ENCODE results near the gene CACNA1C.
"Not testable (repeated sequence)": the region's sequence is repeated elsewhere in the genome, so short reads cannot be mapped to it uniquely, and the experiment has no call there.

Gene CACNA1C

GRCh38 chr12:2490831-2491230, 438.0 kb downstream of the CACNA1C start:
- no peak overlapping the region for H3K9ac ChIP-seq (ENCODE audit: low read length)
- peak overlapping the region; percentile 38 for H3K27ac ChIP-seq (ENCODE audit: low read depth, low read length)
- H3K36me3 ChIP-seq (ENCODE audit: control insufficient read depth, insufficient read depth, low read length), result no peaks in the 10 kb centered on the region
- no peak overlapping the region for H3K4me3 ChIP-seq (ENCODE audit: low read length)
- no peaks in the 10 kb centered on the region for H3K27me3 ChIP-seq (ENCODE audit: control insufficient read depth, insufficient read depth, low read length)
- H3K4me1 ChIP-seq (ENCODE audit: control insufficient read depth, insufficient read depth, low read length), result peaks cover 23% of the 10 kb centered on the region

- Histone ChIP-seq H3K27ac (ENCODE audit: low read depth, low read length) (peak overlapping the region; percentile 38), H3K4me1 (ENCODE audit: control insufficient read depth, insufficient read depth, low read length) (peaks cover 21% of the 10 kb centered on the region)
- H3K9ac ChIP-seq (ENCODE audit: low read length); H3K4me3 ChIP-seq (ENCODE audit: low read length); H3K36me3 ChIP-seq (ENCODE audit: control insufficient read depth, insufficient read depth, low read length); H3K27me3 ChIP-seq (ENCODE audit: control insufficient read depth, insufficient read depth, low read length): not testable (repeated sequence)
These were observed 438.6 kb downstream of the CACNA1C start for GRCh38 chr12:2491349-2491748.

GRCh38 chr12:2492236-2492635, 439.4 kb downstream of the CACNA1C start:
- no peaks in the 10 kb centered on the region for H3K27me3 ChIP-seq (ENCODE audit: control insufficient read depth, insufficient read depth, low read length)
- no peak overlapping the region for H3K27ac ChIP-seq (ENCODE audit: low read depth, low read length)
- H3K4me1 ChIP-seq (ENCODE audit: control insufficient read depth, insufficient read depth, low read length), result peaks cover 12% of the 10 kb centered on the region
- no peaks in the 10 kb centered on the region for H3K36me3 ChIP-seq (ENCODE audit: control insufficient read depth, insufficient read depth, low read length)
- H3K9ac ChIP-seq (ENCODE audit: low read length), result no peak overlapping the region
- H3K4me3 ChIP-seq (ENCODE audit: low read length), result no peak overlapping the region

- peaks cover 11% of the 10 kb centered on the region for H3K4me1 ChIP-seq (ENCODE audit: control insufficient read depth, insufficient read depth, low read length)
- no peaks in the 10 kb centered on the region for H3K27me3 ChIP-seq (ENCODE audit: control insufficient read depth, insufficient read depth, low read length)
- no peaks in the 10 kb centered on the region for H3K36me3 ChIP-seq (ENCODE audit: control insufficient read depth, insufficient read depth, low read length)
- H3K9ac ChIP-seq (ENCODE audit: low read length), result no peak overlapping the region
- H3K27ac ChIP-seq (ENCODE audit: low read depth, low read length), result no peak overlapping the region
- H3K4me3 ChIP-seq (ENCODE audit: low read length), result no peak overlapping the region
These were observed 440.3 kb downstream of the CACNA1C start for GRCh38 chr12:2493086-2493485.

- Histone ChIP-seq H3K9ac (ENCODE audit: low read length) (no peak overlapping the region), H3K27me3 (ENCODE audit: control insufficient read depth, insufficient read depth, low read length) (no peaks in the 10 kb centered on the region), H3K4me1 (ENCODE audit: control insufficient read depth, insufficient read depth, low read length) (peaks cover 11% of the 10 kb centered on the region), H3K36me3 (ENCODE audit: control insufficient read depth, insufficient read depth, low read length) (no peaks in the 10 kb centered on the region), H3K4me3 (ENCODE audit: low read length) (no peak overlapping the region), H3K27ac (ENCODE audit: low read depth, low read length) (peak overlapping the region; percentile 54)
These were observed 441.9 kb downstream of the CACNA1C start for GRCh38 chr12:2494486-2495192.

- H3K9ac ChIP-seq (ENCODE audit: low read length), result no peak overlapping the region
- H3K27me3 ChIP-seq (ENCODE audit: control insufficient read depth, insufficient read depth, low read length), result no peaks in the 10 kb centered on the region
- no peaks in the 10 kb centered on the region for H3K36me3 ChIP-seq (ENCODE audit: control insufficient read depth, insufficient read depth, low read length)
- peaks cover 7% of the 10 kb centered on the region for H3K4me1 ChIP-seq (ENCODE audit: control insufficient read depth, insufficient read depth, low read length)
- peak overlapping the region; percentile 15 for H3K27ac ChIP-seq (ENCODE audit: low read depth, low read length)
- no peak overlapping the region for H3K4me3 ChIP-seq (ENCODE audit: low read length)
These were observed 442.8 kb downstream of the CACNA1C start for GRCh38 chr12:2495417-2496112.

- no peaks in the 10 kb centered on the region for H3K36me3 ChIP-seq (ENCODE audit: control insufficient read depth, insufficient read depth, low read length)
- H3K27ac ChIP-seq (ENCODE audit: low read depth, low read length), result no peak overlapping the region
- H3K4me3 ChIP-seq (ENCODE audit: low read length), result no peak overlapping the region
- H3K4me1 ChIP-seq (ENCODE audit: control insufficient read depth, insufficient read depth, low read length), result no peaks in the 10 kb centered on the region
- H3K27me3 ChIP-seq (ENCODE audit: control insufficient read depth, insufficient read depth, low read length), result no peaks in the 10 kb centered on the region
- no peak overlapping the region for H3K9ac ChIP-seq (ENCODE audit: low read length)
These were observed 446.2 kb downstream of the CACNA1C start for GRCh38 chr12:2498964-2499500.

- no peaks in the 10 kb centered on the region for H3K36me3 ChIP-seq (ENCODE audit: control insufficient read depth, insufficient read depth, low read length)
- no peaks in the 10 kb centered on the region for H3K27me3 ChIP-seq (ENCODE audit: control insufficient read depth, insufficient read depth, low read length)
- H3K27ac ChIP-seq (ENCODE audit: low read depth, low read length), result no peak overlapping the region
- no peaks in the 10 kb centered on the region for H3K4me1 ChIP-seq (ENCODE audit: control insufficient read depth, insufficient read depth, low read length)
- H3K9ac ChIP-seq (ENCODE audit: low read length), result no peak overlapping the region
- H3K4me3 ChIP-seq (ENCODE audit: low read length), result no peak overlapping the region
These were observed 448.8 kb downstream of the CACNA1C start for GRCh38 chr12:2501464-2502191.

- H3K4me1 ChIP-seq (ENCODE audit: control insufficient read depth, insufficient read depth, low read length), result no peaks in the 10 kb centered on the region
- H3K27ac ChIP-seq (ENCODE audit: low read depth, low read length), result no peak overlapping the region
- H3K4me3 ChIP-seq (ENCODE audit: low read length), result no peak overlapping the region
- no peak overlapping the region for H3K9ac ChIP-seq (ENCODE audit: low read length)
- H3K27me3 ChIP-seq (ENCODE audit: control insufficient read depth, insufficient read depth, low read length), result no peaks in the 10 kb centered on the region
- no peaks in the 10 kb centered on the region for H3K36me3 ChIP-seq (ENCODE audit: control insufficient read depth, insufficient read depth, low read length)
These were observed 450.2 kb downstream of the CACNA1C start for GRCh38 chr12:2503036-2503435.

GRCh38 chr12:2503762-2504161, 451.0 kb downstream of the CACNA1C start:
- Histone ChIP-seq H3K27me3 (ENCODE audit: control insufficient read depth, insufficient read depth, low read length) (no peaks in the 10 kb centered on the region), H3K4me1 (ENCODE audit: control insufficient read depth, insufficient read depth, low read length) (no peaks in the 10 kb centered on the region), H3K9ac (ENCODE audit: low read length) (no peak overlapping the region), H3K4me3 (ENCODE audit: low read length) (no peak overlapping the region), H3K36me3 (ENCODE audit: control insufficient read depth, insufficient read depth, low read length) (no peaks in the 10 kb centered on the region), H3K27ac (ENCODE audit: low read depth, low read length) (no peak overlapping the region)

GRCh38 chr12:2504577-2504976, 451.8 kb downstream of the CACNA1C start:
- H3K4me3 ChIP-seq (ENCODE audit: low read length), result no peak overlapping the region
- no peaks in the 10 kb centered on the region for H3K27me3 ChIP-seq (ENCODE audit: control insufficient read depth, insufficient read depth, low read length)
- H3K9ac ChIP-seq (ENCODE audit: low read length), result no peak overlapping the region
- H3K36me3 ChIP-seq (ENCODE audit: control insufficient read depth, insufficient read depth, low read length), result no peaks in the 10 kb centered on the region
- H3K4me1 ChIP-seq (ENCODE audit: control insufficient read depth, insufficient read depth, low read length), result no peaks in the 10 kb centered on the region
- H3K27ac ChIP-seq (ENCODE audit: low read depth, low read length), result no peak overlapping the region

GRCh38 chr12:2507814-2508213, 455.0 kb downstream of the CACNA1C start:
- no peaks in the 10 kb centered on the region for H3K27me3 ChIP-seq (ENCODE audit: control insufficient read depth, insufficient read depth, low read length)
- H3K4me3 ChIP-seq (ENCODE audit: low read length), result no peak overlapping the region
- no peaks in the 10 kb centered on the region for H3K4me1 ChIP-seq (ENCODE audit: control insufficient read depth, insufficient read depth, low read length)
- no peak overlapping the region for H3K27ac ChIP-seq (ENCODE audit: low read depth, low read length)
- no peak overlapping the region for H3K9ac ChIP-seq (ENCODE audit: low read length)
- no peaks in the 10 kb centered on the region for H3K36me3 ChIP-seq (ENCODE audit: control insufficient read depth, insufficient read depth, low read length)
